DND-41 (cell line): ENCODE measurements around the gene SHTN1.

ENCODE experiments used
- EZH2 ChIP-seq: IDR thresholded peaks from 3 replicates; pipeline ENCODE4 v1.6.1; 2012; ENCODE audit warnings: borderline replicate concordance, low read depth, mild to moderate bottlenecking, moderate library complexity, low read length, inconsistent platforms; ENCODE audit not compliant: severe bottlenecking
- TF ChIP-seq, protein P1 (sequence below): IDR thresholded peaks from 2 replicates; pipeline ENCODE4 v1.5.1; 2012; ENCODE audit warnings: borderline replicate concordance, low read length, moderate library complexity, mild to moderate bottlenecking; ENCODE audit not compliant: poor library complexity, severe bottlenecking; ENCODE audit errors: extremely low read depth

DNA sequence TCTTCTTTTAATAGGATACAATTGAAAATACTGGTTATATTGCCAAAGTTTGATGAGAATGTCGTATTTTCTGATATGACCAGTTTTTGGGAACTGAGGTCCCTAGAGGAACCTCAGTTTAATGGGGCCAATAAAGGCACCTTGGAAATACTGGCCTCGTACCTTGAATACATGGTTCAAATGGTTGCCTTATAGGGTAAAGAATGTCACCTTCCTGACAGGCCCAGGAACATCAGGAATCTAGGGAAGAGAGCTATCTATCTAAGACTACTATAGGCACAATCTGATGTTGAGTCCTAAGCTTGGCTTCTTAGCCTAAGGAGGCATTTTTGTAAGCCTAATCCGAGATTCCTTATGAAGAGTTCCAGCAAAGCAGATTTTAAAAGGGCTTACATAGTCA lies 9.3 kb downstream of the SHTN1 start:
- TF ChIP-seq, protein P1, sequence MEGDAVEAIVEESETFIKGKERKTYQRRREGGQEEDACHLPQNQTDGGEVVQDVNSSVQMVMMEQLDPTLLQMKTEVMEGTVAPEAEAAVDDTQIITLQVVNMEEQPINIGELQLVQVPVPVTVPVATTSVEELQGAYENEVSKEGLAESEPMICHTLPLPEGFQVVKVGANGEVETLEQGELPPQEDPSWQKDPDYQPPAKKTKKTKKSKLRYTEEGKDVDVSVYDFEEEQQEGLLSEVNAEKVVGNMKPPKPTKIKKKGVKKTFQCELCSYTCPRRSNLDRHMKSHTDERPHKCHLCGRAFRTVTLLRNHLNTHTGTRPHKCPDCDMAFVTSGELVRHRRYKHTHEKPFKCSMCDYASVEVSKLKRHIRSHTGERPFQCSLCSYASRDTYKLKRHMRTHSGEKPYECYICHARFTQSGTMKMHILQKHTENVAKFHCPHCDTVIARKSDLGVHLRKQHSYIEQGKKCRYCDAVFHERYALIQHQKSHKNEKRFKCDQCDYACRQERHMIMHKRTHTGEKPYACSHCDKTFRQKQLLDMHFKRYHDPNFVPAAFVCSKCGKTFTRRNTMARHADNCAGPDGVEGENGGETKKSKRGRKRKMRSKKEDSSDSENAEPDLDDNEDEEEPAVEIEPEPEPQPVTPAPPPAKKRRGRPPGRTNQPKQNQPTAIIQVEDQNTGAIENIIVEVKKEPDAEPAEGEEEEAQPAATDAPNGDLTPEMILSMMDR: no peak
- no peak for TF ChIP-seq EZH2
